Measurements from ENCODE around the gene CABLES1.

CABLES1 gene

DNA sequence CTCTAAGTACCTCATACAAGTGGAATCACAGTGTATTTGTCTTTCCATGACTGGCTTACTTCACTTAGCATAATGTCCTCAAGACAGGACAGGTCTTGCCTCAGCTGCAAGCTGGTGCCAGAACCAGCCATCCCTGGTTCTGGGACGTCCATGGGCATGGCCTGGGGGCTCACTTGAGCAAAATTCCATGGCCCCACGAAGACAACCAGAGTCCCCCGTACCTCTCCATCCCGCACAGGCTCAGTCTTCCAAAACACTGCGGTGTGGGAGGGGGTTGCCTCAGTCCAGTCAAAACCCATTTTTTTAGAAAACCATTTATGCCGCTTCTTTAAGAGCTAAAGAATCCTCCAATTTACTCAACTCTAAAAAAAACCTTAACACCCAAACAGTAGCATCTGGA lies 21.7 kb upstream of the CABLES1 start:
- no peak for DNase-seq

DNA sequence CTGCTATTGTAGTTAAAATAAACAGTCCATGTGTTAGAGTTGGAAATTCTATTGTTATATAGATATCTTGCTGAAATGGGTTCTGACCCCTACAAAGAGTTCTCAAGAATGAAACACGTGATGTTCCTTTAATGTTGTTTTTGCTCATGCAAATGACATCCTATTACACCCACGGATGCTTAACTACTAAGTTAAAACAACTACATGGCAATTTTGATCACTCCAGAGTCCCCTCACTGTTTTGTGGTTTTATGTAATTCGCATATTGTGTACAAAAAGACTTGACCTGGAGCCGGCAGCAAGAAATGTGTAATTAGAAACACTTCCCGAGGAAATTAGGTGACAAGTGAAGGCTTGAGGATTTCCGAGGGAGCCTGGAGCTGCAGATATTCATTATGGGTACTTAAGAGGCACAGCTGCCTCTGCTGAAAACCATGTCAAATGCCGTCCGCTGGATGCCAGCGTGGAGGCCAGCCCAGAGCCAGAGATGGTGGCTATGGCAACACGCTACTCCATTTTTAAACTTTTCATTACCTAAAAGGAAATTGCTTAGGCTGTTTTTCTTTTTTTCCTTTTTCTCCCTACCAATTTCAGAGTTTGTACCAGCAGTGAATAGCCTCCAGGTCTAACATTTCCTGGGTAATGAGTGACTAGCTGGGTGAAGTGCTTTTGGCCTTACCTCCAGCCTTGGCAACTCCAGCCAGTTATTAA lies 21.0 kb upstream of the CABLES1 start:
- no peak for DNase-seq

DNA sequence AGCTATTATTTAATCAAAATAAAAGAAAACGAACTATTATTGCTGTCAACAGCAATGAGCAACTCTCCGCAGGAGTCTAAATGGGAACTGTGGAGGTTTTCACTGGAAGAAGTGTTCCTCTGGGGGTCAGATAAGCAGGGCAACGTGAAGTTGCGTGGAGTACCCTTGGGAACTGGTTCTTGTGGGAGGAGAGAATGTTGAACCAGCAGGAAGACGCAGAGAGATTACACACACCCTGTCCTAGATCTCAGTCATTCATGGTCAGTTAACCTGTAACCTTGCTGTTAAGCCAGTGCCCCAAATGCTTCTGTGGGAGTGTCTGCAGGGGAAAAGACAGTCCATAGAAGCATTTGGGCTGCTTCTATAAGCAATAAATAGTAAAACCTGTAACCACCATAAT lies 20.4 kb upstream of the CABLES1 start:
- no peak for DNase-seq

DNA sequence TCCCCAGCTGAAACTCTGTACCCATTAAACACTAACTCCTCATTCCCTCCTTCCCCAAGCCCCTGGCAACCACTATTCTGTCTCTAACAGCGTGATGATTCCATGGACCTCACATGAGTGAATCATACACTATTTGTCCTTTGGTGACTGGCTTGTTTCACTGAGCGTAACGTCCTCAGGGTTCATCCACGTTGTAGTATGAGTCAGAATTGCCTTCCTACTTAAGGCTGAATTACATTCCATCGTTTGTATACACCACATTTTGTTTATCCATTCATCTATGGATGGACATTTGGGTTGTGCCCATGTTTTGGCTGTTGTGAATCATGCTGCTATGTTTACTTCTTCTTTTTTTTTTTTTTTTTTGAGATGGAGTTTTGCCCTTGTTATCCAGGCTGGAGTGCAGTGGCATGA lies 19.6 kb upstream of the CABLES1 start:
- DNase-seq = no peak

DNA sequence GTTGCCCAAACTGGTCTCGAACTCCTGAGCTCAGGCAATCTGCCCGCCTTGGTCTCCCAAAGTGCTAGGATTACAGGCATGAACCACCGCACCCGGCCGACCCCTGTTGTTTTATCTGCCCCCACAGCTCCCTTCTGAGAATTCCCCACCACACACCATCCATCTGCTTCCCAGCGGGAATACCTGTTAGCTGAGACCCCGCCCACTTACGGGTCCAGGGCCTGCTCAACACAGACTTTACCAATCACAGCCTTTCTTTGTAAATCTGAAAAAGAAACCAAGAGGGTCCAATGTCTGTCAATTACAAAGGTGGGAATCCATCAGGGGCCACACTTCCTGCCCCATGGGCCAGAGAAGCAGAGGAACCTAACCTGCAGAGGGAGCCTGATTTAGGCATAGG lies 14.2 kb upstream of the CABLES1 start:
- DNase-seq = no peak

DNA sequence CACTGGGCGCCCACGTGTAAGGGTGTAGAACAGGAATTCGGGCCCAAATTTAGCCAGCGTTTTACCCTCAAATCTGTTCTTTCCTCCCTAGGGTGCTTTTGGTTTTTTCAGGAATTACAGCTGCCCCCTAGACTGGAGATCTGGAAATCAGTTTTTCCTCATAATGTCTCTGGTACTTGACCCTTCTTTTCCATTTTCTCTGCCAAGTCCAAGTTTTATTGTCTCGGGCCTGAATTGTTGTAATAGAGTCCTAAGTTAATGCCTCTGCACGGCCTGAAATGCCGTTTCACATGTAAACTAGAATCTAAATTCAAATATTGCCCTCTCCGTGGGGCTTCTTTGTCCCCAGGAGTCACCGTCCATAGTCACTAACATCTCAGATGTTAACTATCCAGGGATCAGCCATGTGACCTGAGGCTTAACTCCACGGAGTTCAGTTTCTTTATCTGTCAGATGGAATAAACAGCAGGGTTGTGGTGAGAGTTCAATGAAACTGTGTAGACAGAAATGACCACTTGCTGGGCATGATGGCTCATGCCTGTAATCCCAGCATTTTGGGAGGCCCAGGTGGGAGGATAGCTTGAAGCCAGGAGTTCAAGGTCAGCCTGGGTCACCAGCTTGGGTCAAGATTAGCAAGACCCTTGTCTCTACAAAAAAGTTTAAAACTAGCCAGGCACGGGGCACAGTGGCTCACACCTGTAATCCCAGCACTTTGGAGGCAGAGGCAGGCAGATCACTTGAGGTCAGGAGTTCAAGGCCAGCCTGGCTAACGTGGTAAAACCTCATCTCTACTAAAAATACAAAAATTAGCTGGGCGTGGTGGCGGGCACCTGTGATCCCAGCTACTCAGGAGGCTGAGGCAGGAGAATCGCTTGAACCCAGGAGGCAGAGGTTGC lies 12.7 kb upstream of the CABLES1 start:
- DNase-seq = no peak

DNA sequence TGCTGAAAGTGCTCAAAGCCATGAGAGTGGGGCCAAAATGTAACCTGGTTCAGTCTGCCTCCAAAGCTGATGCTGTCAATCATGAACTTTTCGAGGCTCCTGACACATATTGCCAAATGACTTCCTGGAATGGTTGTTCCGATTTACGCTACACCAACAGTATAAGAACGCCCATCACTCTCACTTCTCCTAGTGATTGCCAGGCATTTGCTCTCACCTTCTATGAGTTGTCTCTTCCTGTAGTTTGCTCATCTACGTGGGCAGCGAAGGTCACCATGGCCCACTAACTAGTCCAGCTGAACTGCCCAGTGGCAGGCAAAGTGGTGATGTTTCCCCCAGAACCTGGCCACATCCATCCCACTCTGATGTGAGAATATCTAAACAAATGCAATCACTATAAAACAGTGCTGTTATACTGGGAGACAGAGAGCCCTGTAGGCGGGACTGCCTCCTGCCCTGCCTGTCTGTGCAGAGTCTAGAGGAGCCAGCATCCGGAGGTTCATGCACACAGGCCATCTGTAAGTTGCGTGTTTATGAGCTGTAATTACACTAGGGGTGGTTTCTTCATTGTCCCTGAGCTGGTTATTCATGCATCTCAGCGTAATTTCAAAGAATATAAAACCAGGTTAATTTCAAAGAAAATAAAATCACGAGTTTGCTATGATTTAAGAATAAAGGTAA lies 8.8 kb upstream of the CABLES1 start:
- no peak for DNase-seq

DNA sequence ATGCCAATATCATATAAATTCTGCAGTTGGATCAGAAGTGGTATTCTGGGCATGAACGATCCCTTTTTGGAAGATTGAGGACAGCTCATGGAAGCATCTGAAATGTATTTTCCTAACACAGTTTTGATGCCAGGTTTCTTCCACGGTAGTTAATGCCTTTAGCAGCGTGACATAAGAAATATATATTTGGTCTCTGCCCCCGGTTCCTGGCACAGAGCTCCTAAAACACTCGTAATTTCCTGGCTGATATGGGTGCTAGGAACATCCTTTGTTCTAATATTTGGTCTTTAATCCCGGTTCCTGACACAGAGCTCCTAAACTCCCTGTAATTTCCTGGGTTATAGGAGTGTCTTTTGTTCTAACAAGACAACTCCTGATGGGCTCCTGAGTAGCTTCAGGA lies 8.2 kb upstream of the CABLES1 start:
- no peak for DNase-seq

DNA sequence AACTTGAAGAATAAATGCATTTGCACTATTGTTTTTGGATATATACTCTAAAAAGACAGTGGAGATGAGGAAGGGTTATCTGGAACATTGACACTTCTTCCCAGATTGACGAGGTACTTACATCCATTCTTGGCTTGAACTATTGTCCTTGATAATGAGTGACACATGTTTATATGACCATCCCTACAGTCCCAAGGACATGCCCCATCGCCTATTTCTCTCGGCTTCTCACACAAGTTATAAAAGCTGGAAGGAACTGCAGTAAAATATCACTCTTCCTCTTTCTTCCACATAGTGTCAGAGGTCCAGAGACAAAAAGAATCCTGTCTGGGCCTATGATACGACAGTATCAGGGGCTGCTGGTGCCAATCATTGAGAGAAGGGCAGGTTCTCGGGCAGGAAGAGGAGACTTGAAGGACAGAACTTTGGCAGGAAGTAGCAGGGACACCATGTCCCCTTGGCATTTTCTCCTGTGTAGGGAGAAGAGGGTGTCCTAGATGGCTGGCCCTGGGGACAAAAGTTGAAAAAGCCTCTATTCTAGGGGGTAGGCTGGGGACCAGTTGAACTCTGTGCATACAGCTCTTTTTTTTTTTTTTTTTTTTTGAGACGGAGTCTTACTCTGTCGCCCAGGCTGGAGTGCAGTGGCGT lies 5.8 kb upstream of the CABLES1 start:
- DNase-seq = no peak

DNA sequence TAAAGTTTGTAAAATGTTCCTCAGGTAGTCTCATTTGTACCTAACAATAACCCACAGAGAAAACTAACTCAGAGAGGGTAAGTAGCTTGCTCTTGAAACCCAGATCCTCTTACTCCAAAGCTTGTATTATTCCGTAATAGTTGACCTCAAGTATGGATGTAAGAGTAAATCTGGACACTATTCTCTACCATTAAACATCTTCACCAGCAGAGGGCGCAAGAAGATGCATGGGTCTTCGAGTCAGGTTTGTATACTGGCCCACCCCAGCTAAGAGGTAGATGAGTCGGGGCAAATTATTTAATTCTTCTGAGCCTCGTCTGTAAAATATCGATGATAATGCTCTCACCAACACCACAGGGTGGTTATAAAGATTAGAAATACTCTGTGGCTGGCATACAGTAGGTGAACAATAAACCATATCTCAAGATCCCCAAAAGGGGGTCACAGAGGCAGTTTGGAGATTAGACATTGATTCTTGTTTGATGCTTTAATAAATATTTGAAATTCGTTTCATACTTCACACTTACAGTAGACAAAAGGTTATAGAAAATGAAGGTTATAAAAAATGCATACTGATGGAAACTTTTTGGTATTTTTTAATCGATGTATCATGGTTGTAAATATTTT lies 3.5 kb upstream of the CABLES1 start:
- no peak for DNase-seq

DNA sequence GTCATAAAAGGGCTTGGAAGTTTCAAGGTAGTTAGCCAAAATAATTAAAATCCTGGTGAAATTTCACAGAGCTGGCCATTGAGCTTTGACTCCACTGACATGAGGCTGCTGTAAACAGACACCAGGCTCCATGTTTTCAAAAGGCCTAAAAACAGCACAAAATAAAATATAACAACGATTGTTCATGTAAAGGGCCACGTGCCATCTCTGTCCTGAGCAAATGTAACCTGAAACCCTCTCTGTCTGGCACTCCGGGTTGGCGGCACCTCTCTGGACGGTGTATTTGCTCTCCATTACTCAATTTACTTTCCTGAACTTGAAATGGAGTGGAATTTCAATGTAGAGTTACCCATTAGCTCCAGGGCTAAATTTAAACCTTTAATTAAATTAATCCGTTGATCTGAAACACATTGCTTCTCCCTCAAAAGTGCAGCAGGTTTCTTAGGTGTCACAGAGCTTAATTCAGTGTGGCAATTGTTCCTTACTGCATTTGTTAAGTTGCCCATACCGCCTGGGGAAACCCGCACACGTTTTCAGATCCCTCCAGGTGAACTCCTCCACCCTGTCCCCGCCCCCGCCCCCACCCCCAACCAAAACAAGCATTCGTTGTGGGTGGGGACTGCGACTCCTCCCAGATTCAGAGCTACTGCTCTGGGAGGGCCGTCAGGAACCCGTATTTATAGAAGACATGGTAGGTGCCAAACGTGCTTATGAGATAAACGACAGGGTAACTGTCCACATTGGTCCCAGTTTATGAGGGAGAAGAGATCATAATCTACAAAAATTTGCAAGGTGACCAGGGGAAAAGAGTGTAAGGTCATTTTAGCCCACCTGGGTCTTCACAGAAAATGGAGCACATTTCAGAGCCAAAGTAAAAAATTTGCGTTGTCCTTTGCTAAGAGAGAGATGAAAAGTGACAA lies 1.2 kb upstream of the CABLES1 start:
- DNase-seq = no peak

DNA sequence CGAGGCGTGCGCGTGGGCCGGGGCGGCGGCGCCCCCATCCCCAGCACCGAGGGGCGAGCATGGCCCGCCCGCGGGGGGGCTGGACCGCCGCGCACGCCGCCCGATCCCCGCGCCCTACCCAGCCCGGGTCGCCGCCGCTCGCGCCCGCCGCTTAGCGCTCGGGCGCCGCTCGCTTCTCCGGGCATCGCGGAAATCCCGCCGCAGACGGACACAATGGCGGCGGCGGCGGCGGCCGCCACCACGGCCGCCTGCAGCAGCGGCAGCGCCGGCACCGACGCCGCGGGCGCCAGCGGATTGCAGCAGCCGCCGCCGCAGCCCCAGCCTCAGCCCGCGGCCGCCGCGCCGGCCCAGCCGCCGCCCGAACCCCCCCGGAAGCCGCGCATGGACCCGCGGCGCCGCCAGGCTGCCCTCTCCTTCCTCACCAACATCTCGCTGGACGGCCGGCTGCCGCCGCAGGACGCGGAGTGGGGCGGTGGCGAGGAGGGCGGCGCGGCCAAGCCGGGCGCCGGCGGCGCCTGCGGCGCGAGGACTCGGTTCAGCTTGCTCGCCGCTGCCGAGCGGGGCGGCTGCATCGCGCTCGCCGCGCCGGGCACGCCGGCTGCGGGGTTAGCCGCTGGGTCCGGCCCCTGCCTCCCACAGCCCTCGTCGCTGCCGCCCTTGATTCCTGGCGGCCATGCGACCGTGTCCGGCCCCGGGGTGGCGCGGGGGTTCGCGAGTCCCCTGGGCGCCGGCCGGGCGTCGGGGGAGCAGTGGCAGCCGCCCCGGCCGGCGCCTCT lies 453 bp downstream of the CABLES1 start:
- no peak for DNase-seq

DNA sequence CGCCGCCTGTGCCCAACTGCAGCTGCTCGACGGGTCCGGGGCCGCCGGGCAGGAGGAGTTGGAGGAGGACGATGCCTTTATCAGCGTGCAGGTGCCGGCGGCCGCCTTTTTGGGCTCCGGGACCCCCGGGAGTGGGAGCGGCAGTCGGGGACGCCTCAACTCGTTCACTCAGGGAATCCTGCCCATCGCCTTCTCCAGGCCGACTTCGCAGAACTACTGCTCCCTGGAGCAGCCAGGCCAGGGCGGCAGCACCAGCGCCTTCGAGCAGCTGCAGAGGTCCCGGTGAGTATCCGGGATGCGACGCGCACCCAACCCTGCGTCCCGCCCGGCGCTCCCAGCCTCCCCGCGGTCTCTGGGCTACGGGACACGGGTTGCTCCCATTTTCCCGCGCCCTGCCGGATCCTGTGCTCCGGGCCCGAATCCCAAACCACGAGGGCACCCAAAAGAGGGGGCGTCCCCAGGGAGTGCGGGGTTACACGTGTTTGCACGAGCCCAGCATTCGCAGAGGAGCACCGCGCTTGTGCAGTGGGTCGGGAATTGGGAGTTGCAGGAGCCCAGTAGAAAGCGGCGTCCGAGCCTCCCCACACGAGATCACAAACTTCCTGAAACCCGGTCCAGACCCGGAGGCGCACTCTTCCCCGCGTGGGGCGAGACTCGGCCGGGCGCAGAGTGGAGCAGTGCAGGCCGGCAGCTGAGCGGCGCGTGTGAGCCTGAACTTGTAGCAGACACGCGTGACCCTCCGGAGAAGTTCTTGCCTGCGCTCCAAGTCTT lies 1.2 kb downstream of the CABLES1 start:
- no peak for DNase-seq

DNA sequence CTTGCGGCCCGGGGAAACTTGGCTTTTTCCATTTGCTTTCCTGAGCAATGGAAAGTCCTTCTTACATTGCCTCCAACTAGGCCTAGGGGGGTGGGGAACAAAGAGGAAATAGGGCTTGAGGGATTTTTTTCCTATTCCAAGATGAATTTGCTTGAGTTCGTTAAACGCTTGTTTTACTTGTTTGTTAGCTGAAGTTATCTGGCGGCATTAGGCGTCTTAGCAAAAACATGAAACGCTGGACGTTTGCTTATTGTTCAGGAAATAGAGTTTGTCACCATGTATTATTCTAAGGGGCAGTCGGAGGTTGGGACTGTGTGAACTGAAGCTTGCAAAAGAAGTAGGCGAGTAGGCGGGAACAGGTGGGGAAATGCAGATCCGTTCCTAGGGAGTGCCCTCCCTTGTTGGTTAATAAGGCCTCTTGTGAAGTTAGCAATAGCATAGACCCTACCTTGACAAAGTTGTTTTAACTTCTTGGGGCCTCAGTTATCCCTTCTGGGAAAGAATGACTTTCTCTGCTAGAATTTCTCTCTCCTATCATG lies 1.9 kb downstream of the CABLES1 start:
- DNase-seq = no peak

DNA sequence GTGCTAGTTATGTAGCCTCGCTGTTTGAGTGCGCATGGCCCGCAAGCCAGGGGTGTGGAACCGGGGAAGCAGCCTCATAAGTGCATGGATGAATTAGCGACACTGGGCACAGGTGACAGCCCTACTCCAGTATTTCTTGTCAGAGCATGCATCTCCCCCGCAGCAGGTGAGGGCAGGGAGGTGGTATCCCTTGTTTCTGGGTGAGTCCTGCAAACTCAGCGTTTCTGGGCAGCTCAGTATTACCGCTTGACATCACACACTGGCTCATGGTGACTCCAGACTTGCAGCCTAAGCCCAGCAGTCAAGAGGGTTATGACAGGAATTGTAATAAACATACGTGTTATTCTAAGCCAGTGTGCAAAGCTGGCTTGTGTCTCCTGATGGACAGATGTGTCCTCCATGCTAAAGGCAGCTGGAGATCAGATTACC lies 2.5 kb downstream of the CABLES1 start:
- DNase-seq = no peak

DNA sequence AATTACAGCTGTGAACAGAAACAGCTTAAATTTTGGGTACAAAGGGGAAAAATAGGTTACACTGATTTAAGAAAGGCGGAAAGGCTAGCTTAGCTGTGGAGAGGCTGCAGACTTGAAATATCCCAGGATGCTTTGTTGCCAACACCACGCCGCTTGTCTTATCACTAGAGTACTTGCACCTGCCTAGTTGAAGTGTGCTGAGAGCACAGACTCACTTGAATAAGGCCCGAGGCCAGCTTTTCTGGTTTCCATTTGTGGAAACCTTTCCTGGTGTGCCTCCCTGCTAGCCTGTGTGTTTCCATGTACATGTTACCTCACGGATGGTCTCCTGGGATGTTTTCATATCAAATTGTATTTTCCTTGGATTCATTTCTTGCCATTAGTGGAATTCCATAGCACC lies 3.2 kb downstream of the CABLES1 start:
- DNase-seq = no peak

DNA sequence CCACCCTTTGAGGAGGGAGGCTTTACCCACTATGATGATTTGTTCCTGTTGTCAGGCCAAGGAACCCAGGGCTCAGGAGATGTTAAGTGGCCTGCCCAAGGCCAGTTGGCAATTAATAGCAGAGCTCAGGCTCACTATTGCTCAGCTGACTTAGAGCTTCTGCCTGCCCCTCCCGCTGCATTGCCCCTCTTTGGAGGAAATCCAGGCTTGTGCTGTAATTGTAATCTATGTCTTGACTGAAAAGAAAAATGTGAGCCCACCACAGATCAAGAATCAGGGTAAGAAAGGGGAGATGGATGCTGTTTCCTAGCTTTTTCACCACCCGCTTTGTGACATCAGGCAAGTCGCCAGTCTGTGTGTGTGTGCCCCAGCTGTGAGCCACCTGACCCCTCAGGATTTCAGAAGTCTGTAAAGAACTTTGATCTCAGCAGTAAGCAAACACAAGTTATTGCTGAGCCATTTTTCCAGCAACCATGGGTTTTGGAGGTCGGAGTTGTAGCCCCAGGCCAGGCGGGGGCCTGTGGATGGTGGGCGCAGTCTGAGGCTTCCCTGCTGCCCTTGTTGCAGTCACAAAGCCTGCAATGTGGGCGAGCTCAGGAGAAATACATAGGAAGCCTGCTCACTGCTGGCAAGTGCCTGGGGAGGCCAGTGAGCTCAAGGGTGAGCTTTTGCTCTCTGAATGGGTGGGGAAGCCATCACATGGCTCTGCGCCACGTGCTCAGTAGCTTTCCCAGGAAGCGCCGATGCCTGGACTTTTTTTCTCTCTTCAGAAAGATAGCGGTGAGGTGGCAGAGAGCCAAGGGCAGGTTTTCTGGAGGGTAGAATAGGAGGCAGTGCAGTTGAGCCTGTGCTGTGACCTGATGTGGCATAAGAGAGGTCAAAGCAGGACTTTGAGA lies 6.1 kb downstream of the CABLES1 start:
- DNase-seq = no peak

DNA sequence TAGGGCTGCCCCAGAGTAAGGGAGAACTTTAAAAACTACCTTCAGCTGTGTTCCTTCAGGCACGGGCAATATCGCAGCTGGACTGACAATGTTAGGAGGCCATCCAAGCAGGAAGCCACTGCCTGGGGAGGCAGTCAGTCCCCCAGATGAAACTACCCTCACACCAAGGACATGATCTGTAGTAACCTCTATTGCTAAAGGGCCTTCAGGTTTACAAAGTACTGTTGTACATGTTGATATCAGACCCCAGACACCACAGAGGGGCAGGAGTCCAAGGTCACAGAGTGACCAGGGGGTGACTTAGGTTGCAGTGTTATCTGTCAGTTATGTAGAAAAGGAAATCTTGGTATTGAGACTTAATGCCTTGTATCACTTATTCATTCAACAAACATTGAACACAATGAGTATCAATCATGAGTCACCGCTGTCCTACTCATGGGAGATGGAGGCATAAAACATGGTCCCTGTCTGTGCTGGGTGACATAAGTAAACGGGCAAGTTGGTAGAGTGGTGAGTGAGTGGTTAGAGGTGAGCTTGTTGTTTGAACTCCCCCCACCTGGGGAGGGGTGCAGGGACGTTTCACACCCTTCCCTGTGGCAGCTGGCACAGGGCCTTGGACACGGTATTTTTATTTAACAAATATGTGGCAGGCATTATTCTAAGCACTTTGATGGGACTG lies 7.1 kb downstream of the CABLES1 start:
- no peak for DNase-seq
